PC-9 (cell line): ENCODE measurements around the gene FXYD6. TPM values are rescaled to one million over a fixed set of nuclear protein-coding genes. Genes with fewer than 3 reads are reported as not detected.

Experiments
- BruUV-seq: library from RNA; stranded (reverse); fragments of 400-500 nt; replicated peaks from 2 replicates; lab custom pipeline; 2021; lab: Mats Ljungman, UMichigan
- CTCF ChIA-PET: fragments of 300-600 bp; sonication (Branson Sonifier 250); formaldehyde crosslinking; loops from one replicate; lab custom pipeline; 2022; ENCODE audit warnings: antibody characterized with exemption; lab: Charles Lee
- POLR2A ChIA-PET: fragments of 300-600 bp; sonication (Branson Sonifier 250); formaldehyde crosslinking; loops from one replicate; lab custom pipeline; 2022; ENCODE audit warnings: antibody characterized with exemption; ENCODE audit not compliant: unreplicated experiment; lab: Charles Lee
- DNase-seq, 2 experiments: peaks; one replicate each; pipeline versions ENCODE4 v3.0.0 to v3.0.0-alpha.2; 2015 to 2022; ENCODE audit warnings: mixed read lengths in 1 of 2
- H2AFZ ChIP-seq: fragments of 200-600 bp; sonication (generic); 2 replicates; pipeline ENCODE4 v1.8.1; 2017; ENCODE audit warnings: antibody characterized with exemption
- H3F3A ChIP-seq: fragments of 200-600 bp; sonication (generic); 2 replicates; pipeline ENCODE4 v1.8.1; 2017; ENCODE audit warnings: antibody characterized with exemption, mild to moderate bottlenecking, low read depth; ENCODE audit not compliant: insufficient read depth
- H3K27ac ChIP-seq: fragments of 200-600 bp; sonication (generic); 2 replicates; pipeline ENCODE4 v1.6.1; 2016; ENCODE audit warnings: mixed run types
- H3K27me3 ChIP-seq: fragments of 200-600 bp; sonication (generic); 2 replicates; pipeline ENCODE4 v1.6.1; 2016; ENCODE audit warnings: low read depth, mixed run types; ENCODE audit not compliant: insufficient read depth
- H3K36me3 ChIP-seq: fragments of 200-600 bp; sonication (generic); 2 replicates; pipeline ENCODE4 v1.6.1; 2016; ENCODE audit warnings: low read depth, mixed run types
- H3K4me1 ChIP-seq: fragments of 200-600 bp; sonication (generic); replicated peaks from 2 replicates; pipeline ENCODE4 v1.6.1; 2016; ENCODE audit warnings: mixed run types; ENCODE audit not compliant: insufficient read depth
- H3K4me2 ChIP-seq: fragments of 200-600 bp; sonication (generic); 2 replicates; pipeline ENCODE4 v1.6.1; 2017; ENCODE audit warnings: mixed run types
- H3K4me3 ChIP-seq: fragments of 200-600 bp; sonication (generic); 2 replicates; pipeline ENCODE4 v1.6.1; 2016; ENCODE audit warnings: mixed run types
- H3K79me2 ChIP-seq: fragments of 200-600 bp; sonication (generic); 2 replicates; pipeline ENCODE4 v1.6.1; 2017; ENCODE audit warnings: low read depth, mixed run types
- H3K9me2 ChIP-seq: fragments of 200-600 bp; sonication (generic); 2 replicates; pipeline ENCODE4 v1.8.1; 2017; ENCODE audit warnings: mild to moderate bottlenecking; ENCODE audit not compliant: insufficient read depth
- H3K9me3 ChIP-seq: fragments of 200-600 bp; sonication (generic); 2 replicates; pipeline ENCODE4 v1.8.1; 2016; ENCODE audit warnings: low read depth; ENCODE audit not compliant: insufficient read depth
- H4K20me1 ChIP-seq: fragments of 200-600 bp; sonication (generic); 2 replicates; pipeline ENCODE4 v1.8.1; 2017; ENCODE audit not compliant: insufficient read depth
- CTCF ChIP-seq: fragments of 200-600 bp; sonication (generic); conservative IDR thresholded peaks from 2 replicates; pipeline ENCODE4 v1.6.1; 2017; ENCODE audit warnings: mixed run types, antibody characterized with exemption, mild to moderate bottlenecking, moderate library complexity
- EZH2 ChIP-seq: fragments of 200-600 bp; sonication (generic); IDR thresholded peaks from 2 replicates; pipeline ENCODE4 v1.8.0; 2017; ENCODE audit warnings: antibody characterized with exemption, low read depth
- intact Hi-C: fragments of 100-400 bp; cut with micrococcal nuclease; formaldehyde crosslinking; loops from one replicate; pipeline ENCODE4 v1.10.0; 2022; ENCODE audit not compliant: unreplicated experiment
- total RNA-seq: library from RNA; stranded (reverse); gene quantifications from 2 replicates; pipeline ENCODE4 v1.2.3, GENCODE V29; 2021

FXYD6 gene
- total RNA-seq, 1 experiment from 2014 or later = 0.20 TPM

DNA sequence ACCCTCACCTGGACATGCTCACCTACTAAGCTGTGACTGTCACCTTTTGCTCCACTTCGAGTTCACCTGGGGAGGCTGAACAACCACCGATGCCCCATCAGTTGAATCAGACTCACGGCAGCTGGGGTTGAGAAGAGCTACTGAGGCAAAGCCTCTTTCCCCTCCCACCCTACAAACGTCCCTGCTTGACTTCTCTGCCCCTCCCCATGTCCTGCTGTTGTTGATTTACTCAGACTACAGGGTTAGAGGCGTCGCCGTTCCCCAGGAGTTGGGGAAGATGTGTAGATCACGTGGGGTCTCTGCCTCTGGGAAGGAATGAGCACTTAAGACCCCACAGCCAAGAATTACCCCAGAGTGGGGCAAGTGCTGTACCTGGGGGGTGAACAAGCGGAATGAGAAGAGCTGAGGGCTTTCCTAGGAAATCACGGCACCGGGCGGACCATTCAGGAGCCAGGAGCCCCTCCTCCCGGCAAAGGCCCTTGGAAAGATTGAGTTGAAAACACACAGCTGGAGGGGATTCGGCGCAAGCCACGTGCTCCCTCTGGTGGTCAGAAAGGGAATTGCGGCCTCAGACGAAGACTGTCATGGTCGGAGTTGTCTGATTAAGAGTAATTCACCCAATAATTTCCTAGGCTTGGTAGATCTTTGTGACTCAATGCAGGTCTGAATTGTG is 59.0 kb downstream of the FXYD6 start:
- BruUV-seq = no TSS peak
- Histone ChIP-seq H3K4me2 (no peak overlapping the region), H3K9me3 (no peaks in the 10 kb centered on the region), H3K9me2 (no peaks in the 10 kb centered on the region), H3K79me2 (no peaks in the 10 kb centered on the region), H2AFZ (no peak overlapping the region), H4K20me1 (no peaks in the 10 kb centered on the region), H3K27ac (no peak overlapping the region), H3K4me1 (0 out of 2 replicates have a peak, but pooled peaks cover 6% of the 10 kb centered on the region), H3F3A (no peaks in the 10 kb centered on the region), H3K4me3 (no peak overlapping the region), H3K27me3 (no peaks in the 10 kb centered on the region), H3K36me3 (no peaks in the 10 kb centered on the region)
- peak; percentile 54 to 70 for DNase-seq
- CTCF ChIA-PET = interaction anchor here (0.5 to 3.1 kb wide), 10 partner anchors 8 to 762 kb away, joined by 3 to 22 read pairs (median 3); no protein-coding TSS in a partner anchor
- TF ChIP-seq CTCF (peak; percentile 99), EZH2 (no peak)
- intact Hi-C loops = loop anchor here (1.0 to 2.0 kb wide), 3 partner anchors 327 to 391 kb away; no protein-coding TSS in a partner anchor
- POLR2A ChIA-PET = no interaction called here

- no peaks in the 10 kb centered on the region for H4K20me1 ChIP-seq
- no peaks in the 10 kb centered on the region for H3K27me3 ChIP-seq
- H3K4me3 ChIP-seq = no peak overlapping the region
- no peak for DNase-seq
- no peaks in the 10 kb centered on the region for H3K79me2 ChIP-seq
- TF ChIP-seq EZH2 (no peak), CTCF (no peak)
- ChIA-PET CTCF (interaction anchor here (0.6 to 3.1 kb wide), 5 partner anchors 9 to 391 kb away, joined by 3 to 22 read pairs (median 4); no protein-coding TSS in a partner anchor), POLR2A (no interaction called here)
- H3K9me3 ChIP-seq = no peaks in the 10 kb centered on the region
- no peak overlapping the region for H3K27ac ChIP-seq
- 0 out of 2 replicates have a peak, but pooled peaks cover 6% of the 10 kb centered on the region for H3K4me1 ChIP-seq
- H3F3A ChIP-seq = no peaks in the 10 kb centered on the region
- no TSS peak for BruUV-seq
- H3K9me2 ChIP-seq = no peaks in the 10 kb centered on the region
- no peak overlapping the region for H3K4me2 ChIP-seq
- intact Hi-C loops = loop anchor here (1.0 to 2.0 kb wide), 2 partner anchors 374 to 391 kb away; no protein-coding TSS in a partner anchor
- H2AFZ ChIP-seq = no peak overlapping the region
- H3K36me3 ChIP-seq = no peaks in the 10 kb centered on the region
These were observed 59.6 kb downstream of the FXYD6 start for GRCh38 chr11:117816846-117817367.

DNA sequence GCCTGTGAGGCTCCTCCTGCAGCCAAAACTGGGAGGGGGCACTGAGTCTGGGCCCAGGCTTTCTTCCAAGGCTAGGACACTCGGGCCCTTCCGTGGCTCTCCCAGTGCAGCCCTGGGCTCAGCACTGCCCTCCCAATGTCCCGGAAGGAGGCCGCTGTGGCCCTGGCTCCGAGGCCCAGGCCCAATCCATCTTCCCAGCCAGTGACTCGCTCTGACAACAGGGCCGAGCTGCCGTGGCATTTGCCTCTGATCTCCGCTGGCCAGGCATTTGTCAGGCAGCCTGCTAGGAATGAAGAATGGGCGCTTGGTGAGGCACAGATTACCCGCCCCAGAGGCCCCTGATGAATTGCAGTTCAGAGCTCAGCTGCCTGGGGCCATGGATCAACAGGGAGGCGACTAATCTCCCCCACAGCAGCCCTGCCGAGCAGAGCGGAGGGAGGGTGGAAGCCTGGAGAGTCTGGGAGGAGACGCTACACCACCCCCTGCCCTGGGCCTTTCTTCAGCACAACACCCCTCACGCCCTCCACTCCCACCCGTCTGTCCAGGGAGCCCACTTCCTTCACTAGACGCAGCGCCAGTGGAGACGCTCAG is 60.2 kb downstream of the FXYD6 start:
- no peak overlapping the region for H3K27ac ChIP-seq

More for the DNA sequence above, 60.2 kb downstream of the FXYD6 start:
- TF ChIP-seq EZH2 (no peak), CTCF (no peak)
- peak; percentile 24 to 65 for DNase-seq
- no peak overlapping the region for H3K4me3 ChIP-seq
- no peaks in the 10 kb centered on the region for H3F3A ChIP-seq
- intact Hi-C loops = loop anchor here (2.0 kb wide), 1 partner anchor 373 kb away; no protein-coding TSS in a partner anchor
- no peak overlapping the region; the same call in 1 of the 2 replicates for H3K4me2 ChIP-seq
- no peaks in the 10 kb centered on the region for H4K20me1 ChIP-seq
- H3K9me3 ChIP-seq = no peaks in the 10 kb centered on the region
- no peaks in the 10 kb centered on the region for H3K36me3 ChIP-seq
- ChIA-PET CTCF (interaction anchor here (1.1 to 3.1 kb wide), 3 partner anchors 9 to 390 kb away, joined by 3 to 22 read pairs (median 7); no protein-coding TSS in a partner anchor), POLR2A (no interaction called here)
- no peaks in the 10 kb centered on the region for H3K79me2 ChIP-seq
- H3K9me2 ChIP-seq = no peaks in the 10 kb centered on the region
- H3K4me1 ChIP-seq = 0 out of 2 replicates have a peak, but pooled peaks cover 6% of the 10 kb centered on the region
- peaks cover 6% of the 10 kb centered on the region; the same call in 1 of the 2 replicates for H3K27me3 ChIP-seq
- no TSS peak for BruUV-seq
- no peak overlapping the region for H2AFZ ChIP-seq
